ENCODE measurements around the gene ARHGAP33. TPM values are rescaled to one million over a fixed set of nuclear protein-coding genes. Genes with fewer than 3 reads are reported as not detected.

The ARHGAP33 gene
- total RNA-seq, 4 donors from 2014 or later = 3.1 to 22.6 (median 5.5) TPM

DNA sequence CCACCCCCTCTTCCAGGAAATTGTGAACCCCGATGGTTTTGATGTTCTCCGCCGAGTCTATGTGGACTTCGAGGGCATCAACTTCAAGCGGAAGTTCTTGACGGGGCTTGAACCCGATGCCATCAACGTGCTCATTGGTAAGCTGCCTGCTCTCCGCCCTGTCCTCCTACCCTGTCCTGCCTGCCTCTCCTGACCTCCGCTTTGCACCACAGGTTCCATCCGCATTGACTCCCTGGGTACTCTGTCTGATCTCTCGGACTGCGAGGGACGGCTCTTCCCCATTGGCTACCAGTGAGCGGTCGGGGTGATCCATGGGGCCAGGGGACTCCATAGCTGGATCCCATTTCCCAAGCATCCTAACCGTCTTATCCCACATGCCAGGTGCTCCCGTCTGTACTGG, 45.0 kb upstream of the ARHGAP33 start:
- no peak for ATAC-seq
- Histone ChIP-seq H3K27ac (no peak overlapping the region), H3K4me1 (no peaks in the 10 kb centered on the region), H3K36me3 (peaks cover 0 to 100% of the 10 kb centered on the region in 2 donors), H3K4me3 (no peak overlapping the region), H3K27me3 (no peaks in the 10 kb centered on the region), H3K9me3 (no peaks in the 10 kb centered on the region)
- TF ChIP-seq, protein P1, sequence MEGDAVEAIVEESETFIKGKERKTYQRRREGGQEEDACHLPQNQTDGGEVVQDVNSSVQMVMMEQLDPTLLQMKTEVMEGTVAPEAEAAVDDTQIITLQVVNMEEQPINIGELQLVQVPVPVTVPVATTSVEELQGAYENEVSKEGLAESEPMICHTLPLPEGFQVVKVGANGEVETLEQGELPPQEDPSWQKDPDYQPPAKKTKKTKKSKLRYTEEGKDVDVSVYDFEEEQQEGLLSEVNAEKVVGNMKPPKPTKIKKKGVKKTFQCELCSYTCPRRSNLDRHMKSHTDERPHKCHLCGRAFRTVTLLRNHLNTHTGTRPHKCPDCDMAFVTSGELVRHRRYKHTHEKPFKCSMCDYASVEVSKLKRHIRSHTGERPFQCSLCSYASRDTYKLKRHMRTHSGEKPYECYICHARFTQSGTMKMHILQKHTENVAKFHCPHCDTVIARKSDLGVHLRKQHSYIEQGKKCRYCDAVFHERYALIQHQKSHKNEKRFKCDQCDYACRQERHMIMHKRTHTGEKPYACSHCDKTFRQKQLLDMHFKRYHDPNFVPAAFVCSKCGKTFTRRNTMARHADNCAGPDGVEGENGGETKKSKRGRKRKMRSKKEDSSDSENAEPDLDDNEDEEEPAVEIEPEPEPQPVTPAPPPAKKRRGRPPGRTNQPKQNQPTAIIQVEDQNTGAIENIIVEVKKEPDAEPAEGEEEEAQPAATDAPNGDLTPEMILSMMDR (IDR thresholded peaks at IDR 0.05) = no peak
- TF ChIP-seq POLR2AphosphoS5 (IDR thresholded peaks at IDR 0.05) (no peak), EP300 (IDR thresholded peaks at IDR 0.05) (no peak), POLR2A (IDR thresholded peaks at IDR 0.05) (no peak)
- WGBS, 2 donors (ENCODE audit: low coverage in 1 of 2) = 75 to 92% methylated on average over 4 to 10 of the region's 18 CpGs

DNA sequence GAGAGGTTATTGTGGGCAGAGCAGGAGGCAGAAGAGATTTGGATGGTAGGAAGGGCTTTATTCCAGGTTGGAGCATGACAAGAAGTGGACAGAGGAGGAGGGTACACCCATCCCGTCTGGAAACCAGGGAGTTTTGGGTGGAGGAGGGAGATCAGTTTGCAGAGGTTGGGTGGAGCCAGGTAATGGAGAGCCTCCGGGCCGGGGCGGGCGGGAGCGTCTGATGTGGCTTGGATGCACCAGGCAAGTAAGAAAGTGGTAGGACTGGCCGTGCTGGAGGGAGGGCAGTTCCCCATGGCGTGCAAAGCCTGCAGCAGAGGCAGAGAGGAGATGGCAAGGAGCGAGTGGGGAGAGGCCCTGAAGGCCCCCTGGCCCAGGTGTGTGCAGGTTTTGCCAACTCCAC, 44.0 kb upstream of the ARHGAP33 start:
- H3K27ac ChIP-seq = no peak overlapping the region
- TF ChIP-seq, protein P1 (IDR thresholded peaks at IDR 0.05) = no peak
- no peak for TF ChIP-seq POLR2AphosphoS5 (IDR thresholded peaks at IDR 0.05)
- no peak for TF ChIP-seq POLR2A (IDR thresholded peaks at IDR 0.05)
- no peak for TF ChIP-seq EP300 (IDR thresholded peaks at IDR 0.05)
- H3K4me1 ChIP-seq = no peaks in the 10 kb centered on the region
- H3K27me3 ChIP-seq = no peaks in the 10 kb centered on the region
- 79 to 83% methylated on average over 1 to 2 of the region's 9 CpGs for WGBS, 2 donors (ENCODE audit: low coverage in 1 of 2)
- ATAC-seq = no peak
- no peaks in the 10 kb centered on the region for H3K9me3 ChIP-seq
- peaks cover 0 to 100% of the 10 kb centered on the region in 2 donors for H3K36me3 ChIP-seq
- no peak overlapping the region for H3K4me3 ChIP-seq

DNA sequence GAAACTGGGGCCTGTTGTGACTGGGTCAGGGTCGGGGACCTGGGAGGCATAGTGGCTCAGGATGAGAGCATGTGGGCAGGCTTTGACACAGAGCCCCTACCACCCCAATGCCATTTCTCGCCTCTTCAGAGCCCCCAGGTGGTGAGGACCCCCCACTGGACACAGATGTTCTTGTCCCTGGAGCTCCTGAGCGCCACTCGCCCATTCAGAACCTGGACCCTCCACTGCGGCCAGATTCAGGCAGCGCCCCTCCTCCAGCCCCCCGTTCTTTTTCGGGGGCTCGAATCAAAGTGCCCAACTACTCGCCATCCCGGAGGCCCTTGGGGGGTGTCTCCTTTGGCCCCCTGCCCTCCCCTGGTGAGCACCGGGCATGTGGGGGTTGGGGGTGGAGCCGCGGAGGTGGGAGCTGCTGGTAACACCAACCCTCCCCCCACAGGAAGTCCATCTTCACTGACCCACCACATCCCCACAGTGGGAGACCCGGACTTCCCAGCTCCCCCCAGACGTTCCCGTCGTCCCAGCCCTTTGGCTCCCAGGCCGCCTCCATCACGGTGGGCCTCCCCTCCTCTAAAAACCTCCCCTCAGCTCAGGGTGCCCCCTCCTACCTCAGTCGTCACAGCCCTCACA, 43.5 kb upstream of the ARHGAP33 start:
- no peaks in the 10 kb centered on the region for H3K4me1 ChIP-seq
- no peak overlapping the region for H3K27ac ChIP-seq
- no peak for TF ChIP-seq POLR2AphosphoS5 (IDR thresholded peaks at IDR 0.05)
- no peak for TF ChIP-seq POLR2A (IDR thresholded peaks at IDR 0.05)
- TF ChIP-seq EP300 (IDR thresholded peaks at IDR 0.05) = no peak
- TF ChIP-seq, protein P1 (IDR thresholded peaks at IDR 0.05) = no peak
- peaks cover 0 to 100% of the 10 kb centered on the region in 2 donors for H3K36me3 ChIP-seq
- no peak overlapping the region for H3K4me3 ChIP-seq
- H3K9me3 ChIP-seq = no peaks in the 10 kb centered on the region
- H3K27me3 ChIP-seq = no peaks in the 10 kb centered on the region
- no peak for ATAC-seq
- 73 to 77% methylated on average over 5 to 12 of the region's 21 CpGs for WGBS, 2 donors (ENCODE audit: low coverage in 1 of 2)

DNA sequence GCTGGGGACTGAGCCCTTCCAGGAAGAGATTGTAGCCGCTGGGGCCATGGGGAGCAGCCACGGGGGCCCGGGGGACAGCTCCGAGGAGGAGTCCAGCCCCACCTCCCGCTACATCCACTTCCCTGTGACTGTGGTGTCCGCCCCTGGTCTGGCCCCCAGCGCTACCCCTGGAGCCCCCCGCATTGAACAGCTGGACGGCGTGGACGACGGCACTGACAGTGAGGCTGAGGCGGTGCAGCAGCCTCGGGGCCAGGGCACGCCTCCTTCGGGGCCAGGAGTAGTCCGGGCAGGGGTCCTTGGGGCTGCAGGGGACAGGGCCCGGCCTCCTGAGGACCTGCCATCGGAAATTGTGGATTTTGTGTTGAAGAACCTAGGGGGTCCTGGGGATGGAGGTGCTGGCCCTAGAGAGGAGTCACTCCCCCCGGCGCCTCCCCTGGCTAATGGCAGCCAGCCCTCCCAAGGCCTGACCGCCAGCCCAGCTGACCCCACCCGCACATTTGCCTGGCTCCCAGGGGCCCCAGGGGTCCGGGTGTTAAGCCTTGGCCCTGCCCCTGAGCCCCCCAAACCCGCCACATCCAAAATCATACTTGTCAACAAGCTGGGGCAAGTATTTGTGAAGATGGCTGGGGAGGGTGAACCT, 42.7 kb upstream of the ARHGAP33 start:
- TF ChIP-seq, protein P1 (IDR thresholded peaks at IDR 0.05) = no peak
- TF ChIP-seq POLR2A (IDR thresholded peaks at IDR 0.05) = no peak
- no peak for TF ChIP-seq POLR2AphosphoS5 (IDR thresholded peaks at IDR 0.05)
- TF ChIP-seq EP300 (IDR thresholded peaks at IDR 0.05) = no peak
- ATAC-seq = no peak
- Histone ChIP-seq H3K4me1 (no peaks in the 10 kb centered on the region), H3K4me3 (no peak overlapping the region), H3K27me3 (no peaks in the 10 kb centered on the region), H3K36me3 (peaks cover 0 to 100% of the 10 kb centered on the region in 2 donors), H3K27ac (no peak overlapping the region), H3K9me3 (no peaks in the 10 kb centered on the region)
- no CpG with 5 or more reads among the region's 25 CpGs for WGBS, 2 donors (ENCODE audit: low coverage in 1 of 2)
